Stomach (tissue), 9 donors: ENCODE measurements around the gene GLDC. TPM values are rescaled to one million over a fixed set of nuclear protein-coding genes. Genes with fewer than 3 reads are reported as not detected.

ENCODE experiments used
- DNase-seq, 2 donors: peaks; one replicate each; pipeline versions ENCODE4 v3.0.0 to v3.0.0-alpha.2; 2013 to 2019
- H3K27ac ChIP-seq, 5 donors: fragments of 200-600 bp in 4 of 5; sonication (generic) in 4 of 5; one replicate each; pipeline ENCODE4 v1.5.1; 2013 to 2019; ENCODE audit warnings: mild to moderate bottlenecking in 1 of 5, moderate library complexity in 1 of 5
- H3K27me3 ChIP-seq, 3 donors: fragments of 200-600 bp; sonication (generic); one replicate each; pipeline ENCODE4 v1.5.1; 2017 to 2019; ENCODE audit warnings: mixed run types in 1 of 3
- H3K36me3 ChIP-seq, 4 donors: fragments of 200-600 bp; sonication (generic); 1 replicate in 3 of 4; 2 replicates in 1 of 4; pipeline ENCODE4 v1.5.1; 2016 to 2019
- H3K4me1 ChIP-seq, 4 donors: fragments of 200-600 bp; sonication (generic); one replicate each; pipeline ENCODE4 v1.5.1; 2016 to 2019
- H3K4me3 ChIP-seq, 4 donors: fragments of 200-600 bp; sonication (generic) in 3 of 4; one replicate each; pipeline ENCODE4 v1.5.1; 2016 to 2019; ENCODE audit warnings: mild to moderate bottlenecking in 1 of 4
- H3K9me3 ChIP-seq, 4 donors: fragments of 200-600 bp; sonication (generic); one replicate each; pipeline ENCODE4 v1.5.1; 2016 to 2019
- CTCF ChIP-seq, 7 experiments: fragments of 450-650 bp in 4 of 7; fragments of 200-600 bp in 3 of 7; sonication (generic) in 3 of 7; IDR thresholded peaks; one replicate each; pipeline ENCODE4 v1.5.1; 2016 to 2019; ENCODE audit warnings: antibody characterized with exemption in 7 of 7, control low read depth in 2 of 7, mild to moderate bottlenecking in 1 of 7
- EP300 ChIP-seq: sonication (generic); formaldehyde crosslinking; IDR thresholded peaks from one replicate; pipeline ENCODE4 v1.6.1; 2017; ENCODE audit warnings: antibody characterized with exemption
- POLR2A ChIP-seq, 4 donors: fragments of 450-650 bp; IDR thresholded peaks; one replicate each; pipeline ENCODE4 v1.6.1; 2016; ENCODE audit warnings: antibody characterized with exemption in 4 of 4, control low read depth in 2 of 4, mild to moderate bottlenecking in 1 of 4, moderate library complexity in 1 of 4
- POLR2AphosphoS5 ChIP-seq, 3 donors: sonication (generic); formaldehyde crosslinking; IDR thresholded peaks; one replicate each; pipeline ENCODE4 v1.6.1; 2016; ENCODE audit warnings: antibody characterized with exemption in 3 of 3
- WGBS, 5 donors: extraction: QIAGEN DNeasy Blood & Tissue Kit in 3 of 5; methylation state at CpG; one replicate each; pipeline versions ENCODE4 v1.1.5 to v1.1.7; 2013 to 2018; 5-methylcytosine and 5-hydroxymethylcytosine counted together
- intact Hi-C: fragments of 100-400 bp; cut with DNase I; formaldehyde crosslinking; loops from one replicate; pipeline ENCODE4 v1.15.1; 2023; ENCODE audit warnings: low total_unique reads
- polyA plus RNA-seq, 3 donors: library from polyadenylated mRNA; stranded (reverse); fragments of 200-250 nt; gene quantifications; one replicate each; pipeline ENCODE4 v1.2.3, GENCODE V29; 2013
- total RNA-seq, 5 donors: library from RNA; depleted of rRNA; stranded (reverse); fragments of >200 nt; gene quantifications; one replicate each; pipeline versions ENCODE4 v1.1.0 to v1.2.3, GENCODE V29; 2014 to 2016
- donor health status: healthy with polysubstance abuse.
- donor health status: Bipolar disorder and iron deficiency.
- donor health status: healthy.

The GLDC gene
- total and polyA plus RNA-seq, 8 donors = 0.31 to 3.7 (median 1.3) TPM; not detected in 4

- DNase-seq = peak in 1 of 2 donors; percentile 38
- no peak overlapping the region for H3K27ac ChIP-seq
- no peaks in the 10 kb centered on the region for H3K4me1 ChIP-seq
- intact Hi-C loops = no loop called here
- H3K36me3 ChIP-seq = no peaks in the 10 kb centered on the region
- H3K4me3 ChIP-seq = no peak overlapping the region
- TF ChIP-seq POLR2A (IDR thresholded peaks at IDR 0.05) (no peak), POLR2AphosphoS5 (IDR thresholded peaks at IDR 0.05) (no peak), CTCF (IDR thresholded peaks at IDR 0.05) (no peak), EP300 (no peak)
- no peaks in the 10 kb centered on the region for H3K9me3 ChIP-seq
- 78 to 79% (median 79%) methylated on average over 9 of the region's 9 CpGs for WGBS, 5 donors
- H3K27me3 ChIP-seq = no peaks in the 10 kb centered on the region
Measured at GRCh38 chr9:6557883-6558616, 87.5 kb downstream of the GLDC start.

GRCh38 chr9:6553866-6554265 is 91.7 kb downstream of the GLDC start:
- WGBS, 5 donors = 89 to 100% (median 95%) methylated on average over 1 of the region's 1 CpG
- no peak overlapping the region for H3K27ac ChIP-seq
- no peak for DNase-seq
- TF ChIP-seq POLR2A (IDR thresholded peaks at IDR 0.05) = no peak
- TF ChIP-seq POLR2AphosphoS5 (IDR thresholded peaks at IDR 0.05) = no peak
- no peak for TF ChIP-seq EP300
- no peak for TF ChIP-seq CTCF (IDR thresholded peaks at IDR 0.05)
- H3K36me3 ChIP-seq = no peaks in the 10 kb centered on the region
- no peak overlapping the region for H3K4me3 ChIP-seq
- intact Hi-C loops = no loop called here
- peaks cover 0 to 13% (median 6%) of the 10 kb centered on the region in 4 donors for H3K4me1 ChIP-seq
- H3K27me3 ChIP-seq = no peaks in the 10 kb centered on the region
- no peaks in the 10 kb centered on the region for H3K9me3 ChIP-seq

- no peaks in the 10 kb centered on the region for H3K27me3 ChIP-seq
- H3K9me3 ChIP-seq = no peaks in the 10 kb centered on the region
- WGBS, 5 donors = 66 to 79% (median 77%) methylated on average over 7 of the region's 7 CpGs
- no peak for DNase-seq
- intact Hi-C loops = no loop called here
- no peak overlapping the region for H3K27ac ChIP-seq
- peaks cover 0 to 13% (median 6%) of the 10 kb centered on the region in 4 donors for H3K4me1 ChIP-seq
- H3K4me3 ChIP-seq = no peak overlapping the region
- TF ChIP-seq EP300 = no peak
- no peak for TF ChIP-seq POLR2AphosphoS5 (IDR thresholded peaks at IDR 0.05)
- no peak for TF ChIP-seq CTCF (IDR thresholded peaks at IDR 0.05)
- TF ChIP-seq POLR2A (IDR thresholded peaks at IDR 0.05) = no peak
- H3K36me3 ChIP-seq = no peaks in the 10 kb centered on the region
Measured at GRCh38 chr9:6552498-6553121, 92.9 kb downstream of the GLDC start.

- Histone ChIP-seq H3K9me3 (no peaks in the 10 kb centered on the region), H3K4me1 (peaks cover 0 to 13% (median 6%) of the 10 kb centered on the region in 4 donors), H3K27me3 (no peaks in the 10 kb centered on the region), H3K27ac (no peak overlapping the region), H3K4me3 (no peak overlapping the region), H3K36me3 (no peaks in the 10 kb centered on the region)
- intact Hi-C loops = no loop called here
- WGBS, 5 donors = 74 to 85% (median 78%) methylated on average over 3 of the region's 3 CpGs
- no peak for DNase-seq
- TF ChIP-seq POLR2A (IDR thresholded peaks at IDR 0.05) = no peak
- TF ChIP-seq CTCF (IDR thresholded peaks at IDR 0.05) = no peak
- TF ChIP-seq EP300 = no peak
- TF ChIP-seq POLR2AphosphoS5 (IDR thresholded peaks at IDR 0.05) = no peak
Measured at GRCh38 chr9:6552033-6552432, 93.5 kb downstream of the GLDC start.
